Hematopoietic multipotent progenitor cell treated with erythropoietin and hydrocortisone succinate and interleukin-3 and kit ligand, for 8 days (in vitro differentiated cells): Measurements from ENCODE around the gene CEACAM21.

Experiments used
- DNase-seq: peaks from one replicate; pipeline ENCODE4 v3.0.0-alpha.2; 2015

CEACAM21 gene

DNA sequence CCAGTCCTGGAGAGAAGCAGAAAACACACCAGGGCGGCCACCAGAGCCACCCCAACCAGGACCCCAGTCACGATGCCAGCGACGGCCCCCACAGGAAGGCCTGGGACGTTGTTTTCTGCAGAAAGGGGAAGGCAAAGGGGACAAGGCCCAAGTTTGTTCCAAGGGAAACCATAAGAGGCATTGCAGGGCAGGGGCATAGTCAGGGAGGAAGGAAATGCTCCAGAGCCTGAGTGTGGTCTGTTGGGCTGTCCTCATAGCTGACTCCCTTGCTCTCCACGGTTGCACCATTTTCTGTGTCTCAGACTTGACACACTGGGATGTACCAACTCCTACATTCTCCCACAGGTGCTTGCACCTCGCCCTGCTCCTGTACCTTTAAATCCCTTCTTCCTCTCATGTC lies 45.7 kb downstream of the CEACAM21 start:
- no peak for DNase-seq

DNA sequence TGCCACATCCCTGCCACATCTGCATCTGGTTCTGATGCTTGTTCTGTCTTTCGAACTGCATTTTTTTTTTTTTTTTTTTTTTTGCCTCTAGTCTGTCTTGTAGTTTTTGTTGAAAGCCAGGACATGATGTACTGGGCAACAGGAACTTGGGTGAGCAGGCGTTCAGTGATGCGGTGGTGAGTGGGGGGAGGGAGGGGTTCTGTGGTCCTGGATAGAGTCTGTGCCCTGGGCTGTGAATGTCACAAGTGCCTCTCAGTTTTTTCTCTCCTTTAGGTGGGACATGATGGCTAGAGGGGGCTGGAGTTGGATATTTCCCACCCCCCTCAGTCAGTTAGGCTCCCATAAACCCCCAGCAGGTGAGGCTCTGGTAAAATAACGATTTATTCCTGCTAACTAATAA lies 47.4 kb downstream of the CEACAM21 start:
- no peak for DNase-seq

DNA sequence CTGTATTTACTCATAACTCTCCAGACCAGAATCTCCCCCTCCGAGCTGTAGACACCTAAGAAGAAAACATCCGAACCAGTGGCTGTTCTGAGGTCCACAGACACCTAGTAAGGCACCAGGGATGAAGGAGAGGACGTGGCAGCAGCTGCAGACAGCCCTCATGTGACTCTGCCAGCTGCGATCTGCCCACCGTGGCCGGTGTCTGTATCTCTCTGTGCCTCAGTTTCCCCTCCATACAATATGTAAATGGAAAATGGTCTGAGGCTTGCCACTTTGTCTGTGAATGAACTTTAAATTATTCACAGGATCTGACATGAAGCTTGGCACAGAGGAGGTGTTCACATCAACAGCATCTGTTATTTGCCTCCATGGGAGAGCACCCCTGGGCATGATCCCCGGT lies 48.5 kb downstream of the CEACAM21 start:
- DNase-seq = no peak

- DNase-seq = no peak
Observed at GRCh38 chr19:41624937-41625336, 49.0 kb downstream of the CEACAM21 start.

GRCh38 chr19:41626278-41626677 lies 50.3 kb downstream of the CEACAM21 start:
- DNase-seq = no peak

DNA sequence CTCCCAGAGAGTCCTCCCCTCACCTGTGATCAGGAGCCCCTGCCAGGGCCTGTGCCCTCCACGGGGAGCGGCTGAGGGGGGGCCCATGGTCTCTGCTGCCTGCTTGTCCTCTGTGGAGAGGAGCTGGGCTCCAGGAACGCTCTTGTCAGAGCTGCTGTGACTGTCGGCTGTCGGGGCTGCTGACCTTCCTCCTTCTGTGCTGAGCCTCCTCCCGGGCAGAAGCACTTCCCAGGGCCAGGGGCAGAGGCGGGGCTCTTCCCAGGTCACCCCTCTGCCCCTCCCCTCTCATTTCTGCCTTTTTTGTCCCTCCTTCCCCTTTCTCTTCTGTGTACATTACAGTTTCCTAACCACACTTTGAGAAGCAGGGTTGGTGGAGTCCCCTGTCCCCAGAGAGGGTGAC lies 50.9 kb downstream of the CEACAM21 start, which contains the start of gene CEACAM4:
Gene CEACAM4, minus strand, starts transcription at position 198 of the 400 bp plus-strand sequence. Its CDS starts 111 bp downstream, at position 87.
- no peak for DNase-seq

DNA sequence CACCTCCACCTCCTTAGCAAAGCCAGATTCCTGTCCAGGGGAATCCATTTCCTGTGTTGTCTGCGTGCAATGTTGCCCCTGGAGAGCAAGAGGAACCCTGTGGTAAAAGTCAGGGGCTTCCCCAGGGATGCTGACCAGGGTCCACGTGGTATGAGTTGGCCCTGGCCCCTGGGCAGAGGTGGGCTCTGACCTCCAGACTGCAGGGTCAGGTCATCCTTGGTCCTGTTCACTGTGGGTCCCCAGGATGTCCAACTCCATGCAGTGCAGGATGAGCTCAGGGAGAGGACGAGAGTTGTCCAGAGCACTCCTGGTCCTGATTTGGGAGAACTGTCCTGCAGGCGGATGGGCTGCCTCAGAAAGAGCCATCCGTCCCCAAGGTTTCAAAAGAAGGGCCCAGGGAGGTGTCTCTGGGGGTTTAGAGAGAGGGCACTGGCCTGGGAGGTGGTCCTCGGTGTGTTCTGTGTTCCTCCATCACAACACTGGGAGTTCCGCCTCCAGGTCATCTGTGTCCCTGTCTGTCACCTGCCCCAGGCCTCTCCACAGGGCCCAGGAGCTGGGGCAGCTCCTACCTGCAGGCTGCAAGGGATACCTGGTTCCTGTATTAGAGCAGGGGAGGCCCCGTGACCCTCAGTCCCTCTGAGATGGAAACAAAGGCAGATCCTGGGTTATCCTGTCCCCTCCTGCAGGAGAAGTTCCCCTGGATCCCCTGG lies 52.2 kb downstream of the CEACAM21 start:
- no peak for DNase-seq
